ENCODE measurements around the gene ITGB6.

The ITGB6 gene

GRCh38 chr2:160197587-160197986 is 2.5 kb downstream of the ITGB6 start:
- TF ChIP-seq CTCF (IDR thresholded peaks at IDR 0.05) = no peak

GRCh38 chr2:160194946-160195345 is 5.1 kb downstream of the ITGB6 start:
- no peak for TF ChIP-seq CTCF (IDR thresholded peaks at IDR 0.05)

GRCh38 chr2:160194351-160194750 is 5.7 kb downstream of the ITGB6 start:
- TF ChIP-seq CTCF (IDR thresholded peaks at IDR 0.05) = no peak

- no peak for TF ChIP-seq CTCF (IDR thresholded peaks at IDR 0.05)
Measured at GRCh38 chr2:160180172-160180571, 19.9 kb downstream of the ITGB6 start.

GRCh38 chr2:160175169-160176134 is 24.6 kb downstream of the ITGB6 start:
- TF ChIP-seq CTCF (IDR thresholded peaks at IDR 0.05) = no peak

GRCh38 chr2:160174322-160174721 is 25.8 kb downstream of the ITGB6 start:
- no peak for TF ChIP-seq CTCF (IDR thresholded peaks at IDR 0.05)

- TF ChIP-seq CTCF (IDR thresholded peaks at IDR 0.05) = no peak
Measured at GRCh38 chr2:160169988-160170387, 30.1 kb downstream of the ITGB6 start.

Data from LNCAP (cell line).